Measurements from ENCODE around the gene RNF32. TPM values are rescaled to one million over a fixed set of nuclear protein-coding genes. Genes with fewer than 3 reads are reported as not detected.
"Not testable (repeated sequence)": the region's sequence is repeated elsewhere in the genome, so short reads cannot be mapped to it uniquely, and the experiment has no call there.

RNF32 gene
- polyA plus RNA-seq, 1 donor (not counting 4 experiments of a cell fraction or from before 2014, with no cell fraction given) = 0.34 TPM

DNA sequence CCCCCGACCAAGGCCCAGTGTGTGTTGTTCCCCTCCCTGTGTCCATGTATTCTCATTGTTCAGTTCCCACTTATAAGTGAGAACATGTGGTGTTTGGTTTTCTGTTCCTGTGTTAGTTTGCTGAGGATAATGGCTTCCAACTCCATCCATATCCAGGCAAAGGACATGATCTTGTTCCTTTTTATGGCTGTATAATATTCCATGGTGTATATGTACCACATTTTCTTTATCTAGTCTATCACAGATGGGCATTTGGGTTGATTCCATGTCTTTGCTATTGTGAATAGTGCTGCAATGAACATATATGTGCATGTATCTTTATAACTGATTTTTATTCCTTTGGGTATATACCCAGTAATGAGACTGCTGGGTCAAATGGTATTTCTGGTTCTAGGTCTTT, 61.2 kb downstream of the RNF32 start:
- FAIRE-seq; H3K9ac ChIP-seq (ENCODE audit: control insufficient read depth, extremely low read depth, insufficient read depth, low read length); H3K36me3 ChIP-seq (ENCODE audit: control insufficient read depth in 2 of 2, extremely low read depth in 1 of 2, insufficient read depth in 2 of 2, low read length in 2 of 2); H3K9me1 ChIP-seq (ENCODE audit: control insufficient read depth, extremely low read depth, insufficient read depth, low read length); H3K4me3 ChIP-seq (ENCODE audit: control insufficient read depth in 2 of 3, extremely low read depth in 1 of 3, insufficient read depth in 2 of 3, low read depth in 1 of 3, low read length in 3 of 3); DNase-seq (ENCODE audit: low read depth, low spot score); H4K20me1 ChIP-seq (ENCODE audit: control insufficient read depth, extremely low read depth, insufficient read depth, low read length); H3K27ac ChIP-seq (ENCODE audit: control insufficient read depth, insufficient read depth, low read length); H2AFZ ChIP-seq (ENCODE audit: control insufficient read depth, low read length); H3K79me2 ChIP-seq (ENCODE audit: control insufficient read depth, insufficient read depth, low read length); H3K27me3 ChIP-seq (ENCODE audit: control insufficient read depth, extremely low read depth, insufficient read depth, low read length); H3K4me2 ChIP-seq (ENCODE audit: control insufficient read depth, extremely low read depth, insufficient read depth, low read depth, low read length); dilution Hi-C loops (cut with MboI; ENCODE audit: extremely low pct_ligation_motif_present, low sequenced_read_pairs); H3K4me1 ChIP-seq (ENCODE audit: control insufficient read depth, extremely low read depth, insufficient read depth, low read length); H3K9me3 ChIP-seq (ENCODE audit: control insufficient read depth, low read depth, low read length): not testable (repeated sequence)

DNA sequence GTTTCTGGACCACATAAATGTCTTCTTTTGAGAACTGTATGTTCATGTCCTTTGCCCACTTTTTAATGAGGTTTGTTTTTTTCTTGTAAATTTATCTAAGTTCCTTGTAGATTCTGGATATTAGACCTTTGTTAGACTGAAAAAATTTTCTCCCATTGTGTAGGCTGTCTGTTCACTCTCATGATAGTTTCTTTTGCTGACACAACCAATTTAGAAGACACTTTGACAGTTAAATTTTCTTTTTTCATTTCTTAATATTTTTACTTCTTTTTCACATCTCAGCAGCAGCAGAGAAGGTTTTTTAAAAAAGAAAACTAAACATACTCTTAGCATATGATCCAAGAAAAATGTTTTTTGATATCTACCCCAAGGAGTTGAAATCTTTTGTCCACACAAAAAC, 61.8 kb downstream of the RNF32 start:
- Histone ChIP-seq H3K27me3 (ENCODE audit: control insufficient read depth, extremely low read depth, insufficient read depth, low read length) (no peaks in the 10 kb centered on the region), H3K4me3 (ENCODE audit: control insufficient read depth in 2 of 3, extremely low read depth in 1 of 3, insufficient read depth in 2 of 3, low read depth in 1 of 3, low read length in 3 of 3) (no peak overlapping the region), H2AFZ (ENCODE audit: control insufficient read depth, low read length) (no peak overlapping the region), H3K4me2 (ENCODE audit: control insufficient read depth, extremely low read depth, insufficient read depth, low read depth, low read length) (no peak overlapping the region), H3K9me1 (ENCODE audit: control insufficient read depth, extremely low read depth, insufficient read depth, low read length) (no peaks in the 10 kb centered on the region), H3K9me3 (ENCODE audit: control insufficient read depth, low read depth, low read length) (no peaks in the 10 kb centered on the region), H3K9ac (ENCODE audit: control insufficient read depth, extremely low read depth, insufficient read depth, low read length) (no peak overlapping the region), H4K20me1 (ENCODE audit: control insufficient read depth, extremely low read depth, insufficient read depth, low read length) (no peaks in the 10 kb centered on the region), H3K79me2 (ENCODE audit: control insufficient read depth, insufficient read depth, low read length) (no peaks in the 10 kb centered on the region), H3K27ac (ENCODE audit: control insufficient read depth, insufficient read depth, low read length) (no peak overlapping the region), H3K36me3 (ENCODE audit: control insufficient read depth in 2 of 2, extremely low read depth in 1 of 2, insufficient read depth in 2 of 2, low read length in 2 of 2) (no peaks in the 10 kb centered on the region), H3K4me1 (ENCODE audit: control insufficient read depth, extremely low read depth, insufficient read depth, low read length) (no peaks in the 10 kb centered on the region)
- DNase-seq (ENCODE audit: low read depth, low spot score) (no peak), FAIRE-seq (no peak)
- TF ChIP-seq CTCF (optimal IDR thresholded peaks at IDR 0.05 in 1 of 3, IDR thresholded peaks at IDR 0.05 in 1 of 3, conservative IDR thresholded peaks at IDR 0.05 in 1 of 3; ENCODE audit: extremely low read depth in 1 of 3, insufficient read depth in 2 of 3, low read length in 3 of 3) (no peak), EZH2 (IDR thresholded peaks at IDR 0.05; ENCODE audit: low read length) (no peak)
- dilution Hi-C loops (cut with MboI; ENCODE audit: extremely low pct_ligation_motif_present, low sequenced_read_pairs) = no loop called here

GRCh38 chr7:156703209-156703608, 62.6 kb downstream of the RNF32 start:
- Histone ChIP-seq H3K9me3 (ENCODE audit: control insufficient read depth, low read depth, low read length) (no peaks in the 10 kb centered on the region), H3K27ac (ENCODE audit: control insufficient read depth, insufficient read depth, low read length) (no peak overlapping the region), H3K27me3 (ENCODE audit: control insufficient read depth, extremely low read depth, insufficient read depth, low read length) (no peaks in the 10 kb centered on the region), H3K9ac (ENCODE audit: control insufficient read depth, extremely low read depth, insufficient read depth, low read length) (no peak overlapping the region), H2AFZ (ENCODE audit: control insufficient read depth, low read length) (no peak overlapping the region), H3K4me3 (ENCODE audit: control insufficient read depth in 2 of 3, extremely low read depth in 1 of 3, insufficient read depth in 2 of 3, low read depth in 1 of 3, low read length in 3 of 3) (no peak overlapping the region), H3K4me2 (ENCODE audit: control insufficient read depth, extremely low read depth, insufficient read depth, low read depth, low read length) (no peak overlapping the region), H3K79me2 (ENCODE audit: control insufficient read depth, insufficient read depth, low read length) (no peaks in the 10 kb centered on the region), H3K9me1 (ENCODE audit: control insufficient read depth, extremely low read depth, insufficient read depth, low read length) (no peaks in the 10 kb centered on the region), H3K36me3 (ENCODE audit: control insufficient read depth in 2 of 2, extremely low read depth in 1 of 2, insufficient read depth in 2 of 2, low read length in 2 of 2) (no peaks in the 10 kb centered on the region), H3K4me1 (ENCODE audit: control insufficient read depth, extremely low read depth, insufficient read depth, low read length) (no peaks in the 10 kb centered on the region), H4K20me1 (ENCODE audit: control insufficient read depth, extremely low read depth, insufficient read depth, low read length) (no peaks in the 10 kb centered on the region)
- no peak for TF ChIP-seq CTCF (optimal IDR thresholded peaks at IDR 0.05 in 1 of 3, IDR thresholded peaks at IDR 0.05 in 1 of 3, conservative IDR thresholded peaks at IDR 0.05 in 1 of 3; ENCODE audit: extremely low read depth in 1 of 3, insufficient read depth in 2 of 3, low read length in 3 of 3)
- TF ChIP-seq EZH2 (IDR thresholded peaks at IDR 0.05; ENCODE audit: low read length) = no peak
- FAIRE-seq = no peak
- no peak for DNase-seq (ENCODE audit: low read depth, low spot score)
- dilution Hi-C loops (cut with MboI; ENCODE audit: extremely low pct_ligation_motif_present, low sequenced_read_pairs) = no loop called here
